Stimulated activated CD8-positive, alpha-beta memory T cell treated with anti-CD3 and anti-CD28 coated beads, Interleukin-7, amount 100 ng/mL, for 4 hours (primary cell): ENCODE data around the gene RFK.
"Not testable (repeated sequence)": the region's sequence is repeated elsewhere in the genome, so short reads cannot be mapped to it uniquely, and the experiment has no call there.

Source experiments
- DNase-seq, 2 donors: peaks; one replicate each; pipeline ENCODE4 v3.0.0-alpha.2; 2020; ENCODE audit warnings: low read depth in 2 of 2

The RFK gene

GRCh38 chr9:76394195-76394959 lies at the start of gene RFK:
TSS of gene RFK (minus strand) at chr9:76394426. CDS start at chr9:76394171, 255 bp downstream.
- peak; percentile 75 to 92 for DNase-seq

DNA sequence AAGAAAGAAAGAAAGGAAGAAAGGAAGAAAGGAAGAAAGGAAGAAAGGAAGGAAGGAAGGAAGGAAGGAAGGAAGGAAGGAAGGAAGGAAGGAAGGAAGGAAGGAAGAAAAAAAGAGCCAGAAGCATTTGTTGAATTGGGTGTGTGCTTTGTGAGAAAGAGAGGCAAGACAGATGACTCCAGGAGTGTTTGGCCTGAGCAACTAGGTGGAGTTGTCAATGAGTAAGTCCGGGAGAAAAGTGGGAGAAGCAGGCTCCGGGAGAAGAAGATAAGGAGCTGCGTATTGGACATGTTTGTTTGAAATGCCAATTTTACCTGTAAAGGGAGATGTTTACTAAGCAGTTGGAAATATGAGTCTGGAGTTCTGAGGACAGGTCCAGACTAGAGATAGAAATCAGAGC lies 49.7 kb upstream of the RFK start:
- no peak for DNase-seq

DNA sequence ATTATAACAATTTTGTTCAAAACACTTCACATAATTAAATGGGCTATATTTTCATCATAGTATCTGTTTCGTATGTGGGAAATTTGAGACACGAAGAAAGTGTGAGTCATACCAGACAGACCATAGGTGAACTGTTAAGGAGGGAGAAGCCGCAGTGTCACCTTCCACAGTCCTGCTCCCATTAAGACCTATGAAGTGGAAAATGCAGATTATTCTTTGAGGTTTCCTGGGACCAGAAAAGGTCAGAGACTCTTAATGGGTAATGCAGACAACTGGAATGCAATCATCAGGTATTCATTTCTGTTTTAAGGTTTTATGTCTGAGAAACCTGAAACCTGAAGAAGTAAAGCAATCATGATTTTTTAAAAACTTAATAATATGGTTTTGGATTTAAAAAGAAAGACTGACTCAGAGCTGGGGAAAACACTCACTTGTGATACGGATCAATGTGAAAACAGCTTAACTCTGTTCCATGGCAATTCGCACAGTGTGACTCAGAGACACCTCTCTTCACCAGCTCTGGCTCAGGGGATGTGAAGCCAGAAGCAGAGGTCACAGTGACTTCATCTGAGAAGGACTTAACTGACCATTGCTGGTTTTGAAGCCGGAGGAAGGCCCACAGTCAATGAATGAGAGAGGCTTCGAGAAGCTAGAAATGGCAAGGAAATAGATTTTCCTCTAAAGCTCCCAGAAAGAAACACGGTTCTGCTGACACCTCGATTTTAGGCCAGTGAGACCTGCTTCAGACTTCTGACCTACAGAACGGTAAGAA lies 47.5 kb upstream of the RFK start:
- DNase-seq: peak in 1 of 2 donors; percentile 17

GRCh38 chr9:76438841-76439588 lies 44.8 kb upstream of the RFK start:
- no peak for DNase-seq

GRCh38 chr9:76437017-76437699 lies 42.9 kb upstream of the RFK start:
- not testable (repeated sequence) for DNase-seq

DNA sequence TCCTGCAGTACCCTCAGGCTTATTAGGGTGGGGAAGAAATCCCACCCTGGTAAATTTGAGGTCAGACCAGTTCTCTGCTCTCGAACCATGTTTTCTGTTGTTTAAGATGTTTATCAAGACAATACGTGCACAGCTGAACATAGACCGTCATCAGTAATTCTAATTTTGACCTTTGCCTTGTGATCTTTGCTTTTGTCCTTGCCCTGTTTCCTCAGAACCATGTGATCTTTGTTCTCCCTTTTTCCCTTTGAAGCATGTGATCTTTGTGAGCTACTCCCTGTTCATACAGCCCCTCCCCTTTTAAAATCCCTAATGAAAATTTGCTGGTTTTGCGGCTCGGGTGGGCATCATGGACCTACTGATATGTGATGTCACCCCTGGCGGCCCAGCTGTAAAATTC lies 40.7 kb upstream of the RFK start:
- not testable (repeated sequence) for DNase-seq

GRCh38 chr9:76433836-76434235 lies 39.6 kb upstream of the RFK start:
- DNase-seq: no peak

- no peak for DNase-seq
Observed at GRCh38 chr9:76433406-76433805, 39.2 kb upstream of the RFK start.

GRCh38 chr9:76431601-76432000 lies 37.4 kb upstream of the RFK start:
- DNase-seq: no peak

GRCh38 chr9:76426807-76427419 lies 32.7 kb upstream of the RFK start:
- DNase-seq: no peak

- DNase-seq: no peak
Observed at GRCh38 chr9:76425677-76426453, 31.6 kb upstream of the RFK start.

DNA sequence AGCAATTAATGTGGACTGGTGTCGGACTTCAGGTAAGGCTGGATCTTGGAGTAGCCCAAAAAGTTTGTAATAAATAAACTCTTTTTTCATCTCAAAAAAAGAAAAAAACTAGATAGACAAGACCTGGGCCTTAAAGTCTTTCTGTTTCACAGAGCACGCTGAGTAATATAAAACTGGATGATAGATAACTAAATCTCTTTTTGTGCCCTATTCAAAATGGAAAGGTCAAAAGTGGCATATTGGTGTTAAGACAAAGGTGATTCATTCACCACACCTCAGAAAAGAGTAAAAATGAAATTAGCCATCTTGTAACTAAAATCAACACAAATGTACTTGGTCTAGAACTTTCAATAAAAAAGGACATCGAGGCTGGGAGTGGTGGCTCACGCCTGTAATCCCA lies 30.3 kb upstream of the RFK start:
- DNase-seq: no peak

DNA sequence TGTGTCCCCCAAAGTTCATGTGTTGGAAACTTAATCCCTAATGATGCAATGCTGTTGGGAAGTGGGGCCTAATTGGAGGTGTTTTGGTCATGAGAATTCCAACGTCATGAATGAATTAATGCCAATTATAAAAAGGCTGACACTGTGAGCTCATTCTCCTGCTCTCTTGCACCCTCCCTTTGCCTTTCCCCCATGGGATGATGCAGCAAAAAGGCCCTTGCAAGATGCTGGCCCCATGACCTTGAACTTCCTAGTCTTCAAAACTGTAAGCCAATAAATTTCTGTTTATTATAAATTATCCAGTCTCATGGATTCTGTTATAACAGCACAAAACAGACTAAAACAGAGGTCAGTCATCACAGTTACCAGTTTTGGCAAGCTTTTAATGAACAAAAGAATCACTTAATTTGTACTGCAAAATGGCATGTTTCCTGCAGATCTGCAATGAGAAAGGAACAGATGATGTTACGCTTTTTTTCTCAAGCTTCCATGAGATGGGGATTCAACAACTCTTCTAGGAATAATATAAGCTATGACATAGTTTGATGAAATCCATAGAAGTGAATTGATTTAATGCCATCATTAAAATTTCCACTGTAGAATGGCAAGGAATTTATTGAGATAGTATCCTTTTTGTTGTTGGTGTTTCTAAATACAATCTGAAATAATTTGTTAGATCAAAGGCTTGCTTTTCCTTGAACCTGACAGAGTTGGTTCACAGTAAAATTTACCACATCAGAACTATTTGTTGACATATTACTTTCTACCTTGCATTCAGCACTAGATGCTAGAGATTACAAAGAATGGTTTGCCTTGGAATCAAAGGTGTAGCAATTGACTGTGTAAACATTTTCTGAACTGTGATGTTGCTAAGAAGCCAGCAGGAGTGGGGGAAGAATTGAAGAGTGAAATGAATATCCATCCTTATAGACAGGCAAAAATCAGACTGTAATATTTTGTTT lies 29.3 kb upstream of the RFK start:
- no peak for DNase-seq

DNA sequence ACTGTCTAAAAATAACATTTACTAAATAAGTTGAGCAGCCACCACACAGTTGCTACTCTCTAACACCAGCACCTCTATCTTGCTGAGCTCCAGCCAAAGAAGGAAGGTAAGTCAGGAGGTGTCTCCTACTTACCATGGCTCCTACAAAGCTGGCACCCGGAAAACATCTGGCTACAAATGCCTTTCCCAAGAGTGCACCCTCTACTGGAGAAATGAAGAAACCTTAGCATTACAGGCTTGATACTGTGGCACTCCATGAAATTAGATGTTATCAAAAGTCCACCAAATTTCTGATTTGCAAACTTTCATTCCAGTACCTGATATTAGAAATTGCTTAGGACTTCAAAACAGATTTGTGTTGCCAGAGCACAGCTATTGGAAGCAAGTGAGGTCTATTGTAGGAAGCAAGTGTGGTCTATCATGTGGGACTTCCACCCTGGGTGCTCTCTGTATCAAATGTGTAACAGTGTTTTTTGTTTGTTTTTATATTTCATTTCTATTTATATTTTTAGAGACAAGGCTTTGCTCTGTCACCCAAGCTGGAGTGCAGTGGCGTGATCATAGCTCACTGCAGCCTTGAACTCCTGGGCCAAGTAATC lies 25.7 kb upstream of the RFK start:
- no peak for DNase-seq

DNA sequence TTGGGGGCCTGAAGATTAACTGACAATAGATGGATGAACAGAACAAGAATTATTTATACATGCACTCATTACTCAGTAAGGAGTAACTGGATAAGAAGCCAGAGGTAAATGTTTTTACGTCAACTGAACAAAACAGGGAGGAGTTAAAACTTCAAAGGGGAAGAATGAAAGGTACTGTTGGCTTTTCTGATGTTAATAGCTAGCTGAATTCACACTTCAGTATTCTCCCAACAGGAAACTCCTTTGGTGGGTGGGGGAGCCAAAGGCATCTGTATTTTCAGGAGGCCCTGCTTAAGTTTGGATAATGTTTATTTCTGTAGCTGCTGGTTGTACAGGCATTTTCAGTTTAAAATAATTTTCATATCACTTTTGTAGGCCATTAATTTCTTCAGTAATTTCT lies 23.2 kb upstream of the RFK start:
- no peak for DNase-seq

DNA sequence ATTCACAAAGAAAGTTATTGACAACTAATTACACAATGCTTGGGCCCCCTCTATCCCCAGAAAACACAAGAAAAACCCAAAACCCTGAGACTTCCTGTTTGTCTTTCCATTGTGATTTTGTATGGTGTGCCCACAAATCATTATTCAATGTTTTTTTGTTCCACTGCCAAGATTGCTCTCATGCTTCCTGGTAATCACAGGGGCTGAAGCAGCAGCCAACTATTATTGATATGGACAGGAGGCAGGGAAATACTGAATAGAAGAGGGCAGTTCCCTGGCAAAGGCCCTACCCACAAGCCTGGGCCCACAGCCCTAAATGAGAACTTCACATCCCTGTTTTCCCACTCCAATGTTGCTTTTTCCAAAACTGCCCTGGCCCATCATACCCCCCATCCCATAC lies 21.5 kb upstream of the RFK start:
- DNase-seq: no peak

DNA sequence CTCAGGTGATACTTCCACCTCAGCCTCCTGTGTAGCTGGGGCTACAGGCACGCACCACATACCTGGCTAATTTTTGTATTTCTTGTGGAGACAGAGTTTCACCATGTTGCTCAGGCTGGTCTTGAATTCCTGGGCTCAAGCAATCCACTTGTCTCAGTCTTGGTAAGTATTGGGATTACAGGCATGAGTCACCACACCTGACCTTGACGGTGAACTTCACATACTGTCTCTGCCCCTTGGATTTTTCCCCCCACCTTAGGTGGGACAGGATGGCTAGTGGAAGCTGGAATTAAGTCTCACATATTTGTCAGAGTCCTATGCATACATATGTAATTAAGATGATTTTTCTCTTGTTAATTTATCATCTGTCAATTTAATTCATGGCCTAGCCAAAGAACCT lies 20.9 kb upstream of the RFK start:
- no peak for DNase-seq

- no peak for DNase-seq
Observed at GRCh38 chr9:76414661-76415060, 20.4 kb upstream of the RFK start.

DNA sequence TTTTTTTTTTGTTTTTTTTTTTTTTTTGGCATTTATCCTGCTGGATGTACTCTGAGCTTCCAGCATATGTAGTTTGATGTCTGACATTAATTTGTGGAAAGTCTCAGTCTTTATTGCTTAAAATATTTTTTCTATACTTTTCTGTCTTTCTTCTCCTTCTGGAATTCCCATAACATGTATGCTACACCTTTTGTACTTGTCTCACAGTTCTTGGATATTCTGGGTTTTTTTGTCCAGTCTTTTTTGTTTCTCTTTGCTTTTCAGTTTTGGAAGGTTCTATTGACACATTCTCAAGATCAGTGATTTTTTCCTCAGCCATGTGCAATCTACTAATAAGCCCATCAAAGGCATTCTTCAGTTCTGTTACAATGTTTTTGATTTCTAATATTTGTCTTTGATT lies 19.4 kb upstream of the RFK start:
- DNase-seq: no peak
